Thymus (tissue), 11 donors: ENCODE data around the gene ERVFRD-1. TPM values are rescaled to one million over a fixed set of nuclear protein-coding genes. Genes with fewer than 3 reads are reported as not detected.
"Not testable (repeated sequence)": the region's sequence is repeated elsewhere in the genome, so short reads cannot be mapped to it uniquely, and the experiment has no call there.

Source experiments
- DNase-seq, 9 donors: peaks; one replicate each; pipeline ENCODE4 v3.0.0-alpha.2; 2013; ENCODE audit warnings: low spot score in 9 of 9, low read depth in 6 of 9, missing footprints in 1 of 9
- H3K27ac ChIP-seq, 2 donors: one replicate each; pipeline ENCODE4 v1.5.1; 2013; ENCODE audit warnings: control low read depth in 1 of 2, low read depth in 1 of 2, low read length in 1 of 2, mild to moderate bottlenecking in 1 of 2, moderate library complexity in 1 of 2
- H3K27me3 ChIP-seq, 2 donors: one replicate each; pipeline ENCODE4 v1.5.1; 2013; ENCODE audit warnings: low read length in 1 of 2; ENCODE audit not compliant: control insufficient read depth in 2 of 2, insufficient read depth in 1 of 2
- H3K36me3 ChIP-seq, 2 donors: one replicate each; pipeline ENCODE4 v1.5.1; 2013; ENCODE audit warnings: low read length in 1 of 2, mild to moderate bottlenecking in 1 of 2, moderate library complexity in 1 of 2; ENCODE audit not compliant: control insufficient read depth in 2 of 2, insufficient read depth in 2 of 2
- H3K4me1 ChIP-seq, 2 donors: one replicate each; pipeline ENCODE4 v1.5.1; 2013; ENCODE audit warnings: low read length in 2 of 2; ENCODE audit not compliant: control insufficient read depth in 2 of 2, insufficient read depth in 2 of 2
- H3K4me3 ChIP-seq, 2 donors: one replicate each; pipeline ENCODE4 v1.5.1; 2013; ENCODE audit warnings: low read length in 2 of 2, control low read depth in 1 of 2, mild to moderate bottlenecking in 1 of 2
- H3K9me3 ChIP-seq, 2 donors: one replicate each; pipeline ENCODE4 v1.5.1; 2013; ENCODE audit warnings: low read length in 1 of 2, mild to moderate bottlenecking in 1 of 2; ENCODE audit not compliant: control insufficient read depth in 2 of 2, insufficient read depth in 1 of 2
- WGBS: extraction: QIAGEN DNeasy Blood & Tissue Kit; methylation state at CpG from one replicate; pipeline ENCODE4 v1.1.7; 2013; 5-methylcytosine and 5-hydroxymethylcytosine counted together
- polyA plus RNA-seq: library from polyadenylated mRNA; stranded (reverse); fragments of 200-250 nt; gene quantifications from one replicate; pipeline ENCODE4 v1.2.3, GENCODE V29; 2013
- total RNA-seq: library from RNA; stranded (reverse); fragments of 120-200 nt; gene quantifications from one replicate; pipeline ENCODE4 v1.2.4, GENCODE V29; 2013
- donor health status: healthy.

Gene ERVFRD-1
- total and polyA plus RNA-seq, 2 donors, result 0.02 to 0.14 TPM

DNA sequence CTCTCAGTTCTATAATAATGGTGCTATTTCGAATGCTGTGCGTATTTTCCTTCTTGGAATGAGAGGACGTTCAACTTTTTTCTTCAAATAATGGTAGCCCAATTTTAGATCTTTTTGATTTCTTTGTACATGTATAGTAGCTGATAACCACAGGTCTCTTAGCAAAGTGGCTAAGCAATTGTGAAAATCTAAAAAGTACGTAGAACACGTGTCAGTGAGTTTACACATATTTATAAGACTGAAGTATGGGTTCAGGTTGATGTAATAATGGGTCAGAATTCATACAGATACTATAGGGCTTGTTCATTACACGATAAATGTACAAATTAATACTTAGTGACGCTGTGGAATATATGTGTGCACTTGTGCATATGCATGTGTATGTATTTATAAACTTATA lies 16.6 kb downstream of the ERVFRD-1 start:
- Histone ChIP-seq H3K27ac (no peak overlapping the region), H3K4me1 (peaks cover 6 to 11% of the 10 kb centered on the region in 2 donors), H3K4me3 (peak overlapping the region; percentile 71 to 99), H3K36me3 (peaks cover 0 to 3% of the 10 kb centered on the region in 2 donors), H3K9me3 (no peaks in the 10 kb centered on the region), H3K27me3 (no peaks in the 10 kb centered on the region)
- 74% methylated on average over 7 of the region's 7 CpGs for WGBS
- DNase-seq, result no peak

DNA sequence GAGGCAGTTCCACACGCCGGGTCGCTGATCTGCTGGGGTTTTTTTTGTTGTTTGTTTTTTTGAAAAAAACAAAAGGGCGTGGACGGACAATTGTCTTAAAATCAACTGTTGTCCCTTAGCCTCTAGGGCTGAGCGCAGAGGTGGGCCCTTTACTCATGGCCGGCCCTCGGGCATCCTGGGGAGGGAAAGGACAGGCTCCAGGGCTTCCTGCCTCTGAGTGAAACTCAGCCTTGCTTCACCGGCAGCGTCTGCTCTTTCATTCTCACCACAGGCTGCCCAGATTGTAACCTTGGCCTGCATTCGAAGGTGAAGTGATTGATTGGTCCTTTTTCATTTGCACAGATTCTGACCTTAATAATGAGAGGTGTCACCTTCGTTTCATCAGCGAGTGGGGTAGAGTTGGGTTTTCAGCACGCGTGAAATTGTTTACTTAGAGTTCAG lies 17.1 kb downstream of the ERVFRD-1 start:
- DNase-seq, result peak in 6 of 9 donors; percentile 34 to 72 (median 45)
- WGBS, result 1% methylated on average over 15 of the region's 15 CpGs
- no peaks in the 10 kb centered on the region for H3K9me3 ChIP-seq
- H3K27ac ChIP-seq, result peak overlapping the region; percentile 12 to 95
- H3K4me3 ChIP-seq, result peak overlapping the region; percentile 71 to 99
- H3K4me1 ChIP-seq, result peaks cover 6 to 11% of the 10 kb centered on the region in 2 donors
- H3K27me3 ChIP-seq, result no peaks in the 10 kb centered on the region
- H3K36me3 ChIP-seq, result peaks cover 0 to 3% of the 10 kb centered on the region in 2 donors

DNA sequence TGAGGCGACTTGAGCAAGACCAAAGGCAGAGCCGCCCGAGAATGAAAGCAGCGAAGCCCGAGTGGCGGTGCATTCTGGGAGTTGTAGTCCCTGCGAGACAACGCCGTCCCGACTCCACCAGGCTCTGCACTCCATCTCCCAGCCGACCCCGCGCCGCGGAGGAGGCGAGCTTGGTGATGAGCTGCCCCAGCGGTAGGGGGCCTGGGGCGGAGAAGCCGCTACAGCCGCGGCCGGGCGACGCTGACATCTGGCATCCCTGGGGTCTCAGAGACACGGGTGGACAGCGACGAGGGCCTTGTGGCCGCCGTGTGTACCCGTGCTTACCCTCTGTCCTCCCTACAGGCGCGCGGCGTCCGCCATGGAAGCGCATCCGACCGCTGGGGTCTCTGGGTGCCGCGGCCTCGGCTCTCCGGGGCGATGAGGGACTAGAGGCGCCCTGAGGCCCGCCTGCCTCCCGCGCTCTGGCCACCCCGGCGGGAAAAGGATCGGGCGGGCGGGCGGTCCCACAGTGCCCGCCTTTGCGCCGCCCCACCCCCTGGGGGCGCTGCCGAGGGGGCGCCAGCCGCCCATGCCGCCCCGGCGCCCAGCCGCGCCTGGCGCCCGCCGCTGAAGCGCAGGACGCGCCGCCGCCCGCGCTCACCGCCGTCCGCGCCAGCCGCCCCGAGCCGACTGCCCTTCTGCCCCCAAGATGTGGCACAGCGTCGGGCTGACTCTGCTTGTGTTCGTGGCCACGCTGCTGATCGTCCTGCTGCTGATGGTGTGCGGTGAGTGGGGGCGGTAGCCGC lies 17.7 kb downstream of the ERVFRD-1 start, which contains the start of gene SMIM13:
TSS of gene SMIM13 (plus strand) at position 209 of the 785 bp plus-strand sequence. CDS start at position 689, 480 bp downstream.
- Histone ChIP-seq H3K4me1 (peaks cover 6 to 11% of the 10 kb centered on the region in 2 donors), H3K27ac (peak within 1 kb of the TSS; percentile 85 to 95), H3K4me3 (peak within 1 kb of the TSS; percentile 71 to 99), H3K27me3 (no peaks in the 10 kb centered on the region), H3K9me3 (no peaks in the 10 kb centered on the region), H3K36me3 (peaks cover 0 to 3% of the 10 kb centered on the region in 2 donors)
- peak; percentile 88 to 99 (median 96) for DNase-seq
- under 1% methylated on average over 90 of the region's 90 CpGs for WGBS

DNA sequence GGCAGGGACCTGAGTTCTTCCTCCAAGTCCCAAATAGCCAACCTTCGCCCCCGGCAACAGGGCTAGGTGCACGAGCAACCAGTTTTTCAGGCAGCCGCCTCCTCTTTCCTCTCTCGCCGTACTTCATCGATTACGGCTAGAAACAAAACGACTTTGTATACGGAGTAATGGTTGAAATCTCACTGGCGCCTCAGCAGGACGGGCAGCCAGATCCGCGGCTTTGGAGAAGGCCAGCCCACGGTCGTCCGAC lies 18.2 kb downstream of the ERVFRD-1 start:
- under 1% methylated on average over 17 of the region's 17 CpGs for WGBS
- peak in 1 of 9 donors; percentile 43 for DNase-seq
- H3K27me3 ChIP-seq, result no peaks in the 10 kb centered on the region
- peaks cover 0 to 3% of the 10 kb centered on the region in 2 donors for H3K36me3 ChIP-seq
- peaks cover 6 to 11% of the 10 kb centered on the region in 2 donors for H3K4me1 ChIP-seq
- peak overlapping the region; percentile 71 to 99 for H3K4me3 ChIP-seq
- no peaks in the 10 kb centered on the region for H3K9me3 ChIP-seq
- H3K27ac ChIP-seq, result peak overlapping the region; percentile 85 to 87

DNA sequence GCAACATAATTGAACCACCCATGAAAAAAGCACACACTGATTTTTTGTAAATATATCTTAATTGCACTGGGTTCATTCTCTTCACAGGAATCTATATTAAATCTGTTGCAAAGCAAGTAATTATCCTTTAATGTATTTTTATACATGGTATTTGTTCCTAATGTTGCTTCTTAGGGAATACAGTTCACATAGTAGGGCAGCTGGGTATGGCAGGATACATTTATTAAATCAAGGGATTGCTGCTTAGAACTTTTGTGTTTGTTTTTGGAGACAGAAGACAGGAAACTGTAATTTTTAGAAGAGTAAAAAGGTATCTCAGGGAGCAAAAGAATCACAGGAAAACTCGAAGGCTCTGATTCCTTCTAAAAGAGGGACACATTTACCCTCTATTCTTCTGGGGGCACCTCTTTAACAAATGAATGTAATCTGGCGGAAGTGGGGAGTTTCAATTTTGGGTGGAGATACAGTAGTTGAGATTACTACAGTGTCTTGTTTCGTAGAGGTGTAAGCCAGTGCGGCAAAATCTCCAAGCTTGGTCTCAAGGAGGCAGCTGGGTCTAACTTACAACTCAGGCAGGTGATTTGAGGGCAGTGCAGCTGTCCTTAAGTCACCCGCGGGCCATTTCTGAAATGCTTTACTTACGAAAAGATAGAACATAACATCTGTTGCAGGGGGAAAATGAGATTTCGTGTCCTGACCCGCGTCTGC lies 18.7 kb downstream of the ERVFRD-1 start:
- peak overlapping the region; percentile 85 to 87 for H3K27ac ChIP-seq
- H3K4me1 ChIP-seq, result peaks cover 6 to 11% of the 10 kb centered on the region in 2 donors
- no peaks in the 10 kb centered on the region for H3K9me3 ChIP-seq
- H3K36me3 ChIP-seq, result no peaks in the 10 kb centered on the region
- DNase-seq, result peak in 3 of 9 donors; percentile 43 to 59 (median 53)
- peak overlapping the region; percentile 71 to 99 for H3K4me3 ChIP-seq
- H3K27me3 ChIP-seq, result no peaks in the 10 kb centered on the region
- 1% methylated on average over 10 of the region's 10 CpGs for WGBS

DNA sequence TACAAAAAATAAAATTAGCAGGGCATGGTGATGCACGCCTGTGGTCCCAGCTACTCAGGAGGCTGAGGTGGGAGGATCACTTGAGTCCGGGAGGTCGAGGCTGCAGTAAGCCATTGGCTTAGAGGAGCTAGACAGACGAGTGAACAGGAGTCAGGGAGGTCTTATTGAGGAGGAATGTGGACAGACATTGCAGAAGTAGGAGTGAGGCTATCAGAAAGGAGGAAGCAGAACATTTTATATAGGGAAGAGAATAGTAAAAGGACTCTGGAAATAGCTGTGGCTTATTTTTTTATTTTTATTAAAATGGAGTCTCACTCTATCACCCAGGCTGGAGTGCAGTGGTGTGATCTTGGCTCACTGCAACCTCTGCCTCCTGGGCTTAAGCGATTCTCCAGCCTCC lies 20.4 kb downstream of the ERVFRD-1 start:
- H3K27me3 ChIP-seq, H3K9me3 ChIP-seq, H3K4me3 ChIP-seq, DNase-seq, H3K36me3 ChIP-seq, H3K27ac ChIP-seq: not testable (repeated sequence)
- peaks cover 5 to 10% of the 10 kb centered on the region in 2 donors for H3K4me1 ChIP-seq
- 98% methylated on average over 5 of the region's 5 CpGs for WGBS

DNA sequence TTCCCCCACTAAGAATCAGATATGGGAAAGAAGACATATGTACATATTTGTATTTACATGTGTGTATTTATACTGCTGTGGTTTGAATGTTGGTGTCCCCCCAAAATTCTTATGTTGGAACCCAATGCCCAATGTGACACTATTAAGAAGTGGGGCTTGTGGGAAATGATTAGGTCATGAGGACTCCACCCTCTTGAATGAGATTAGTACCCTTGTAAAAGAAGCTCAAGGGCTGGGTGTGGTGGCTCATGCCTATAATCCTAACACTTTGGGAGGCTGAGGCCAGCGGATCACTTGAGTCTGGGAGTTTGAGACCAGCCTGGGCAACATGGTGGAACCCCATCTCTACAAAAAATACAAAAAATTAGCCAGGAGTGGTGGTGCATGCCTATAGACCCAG lies 21.8 kb downstream of the ERVFRD-1 start:
- Histone ChIP-seq H3K27me3 (no peaks in the 10 kb centered on the region), H3K27ac (no peak overlapping the region), H3K4me3 (no peak overlapping the region), H3K36me3 (no peaks in the 10 kb centered on the region), H3K4me1 (peaks cover 2 to 3% of the 10 kb centered on the region in 2 donors), H3K9me3 (no peaks in the 10 kb centered on the region)
- DNase-seq, result no peak
- WGBS, result 96% methylated on average over 1 of the region's 1 CpG

DNA sequence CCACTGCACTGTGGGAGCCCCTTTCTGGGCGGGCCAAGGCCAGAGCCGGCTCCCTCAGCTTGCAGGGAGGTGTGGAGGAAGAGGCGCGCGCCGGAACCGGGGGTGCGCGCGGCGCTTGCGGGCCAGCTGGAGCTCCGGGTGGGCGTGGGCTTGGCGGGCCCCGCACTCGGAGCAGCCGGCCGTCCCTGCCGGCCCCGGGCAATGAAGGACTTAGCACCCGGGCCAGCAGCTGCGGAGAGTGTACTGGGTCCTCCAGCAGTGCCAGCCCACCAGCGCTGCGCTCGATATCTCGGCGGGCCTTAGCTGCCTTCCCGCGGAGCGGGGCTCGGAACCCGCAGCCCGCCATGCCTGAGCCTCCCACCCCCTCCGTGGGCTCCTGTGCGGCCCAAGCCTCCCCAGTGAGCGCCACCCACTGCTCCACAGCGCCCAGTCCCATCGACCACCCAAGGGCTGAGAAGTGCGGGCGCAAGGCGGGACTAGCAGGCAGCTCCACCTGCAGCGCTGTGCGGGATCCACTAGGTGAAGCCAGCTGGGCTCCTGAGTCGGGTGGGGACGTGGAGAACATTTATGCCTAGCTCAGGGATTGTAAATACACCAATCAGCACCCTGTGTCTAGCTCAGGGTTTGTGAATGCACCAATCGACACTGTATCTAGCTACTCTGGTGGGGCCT lies 24.2 kb downstream of the ERVFRD-1 start:
- H3K27ac ChIP-seq, DNase-seq, H3K4me3 ChIP-seq, H3K36me3 ChIP-seq, H3K27me3 ChIP-seq, H3K4me1 ChIP-seq, H3K9me3 ChIP-seq: not testable (repeated sequence)
- WGBS, result 96% methylated on average over 47 of the region's 47 CpGs
